Loucy (cell line): ENCODE data around the gene CMTM3.

Experiments used
- CTCF ChIP-seq: fragments of 200-600 bp; sonication (generic); conservative IDR thresholded peaks from 2 replicates; pipeline ENCODE4 v1.5.1; 2014; ENCODE audit warnings: mild to moderate bottlenecking, antibody characterized with exemption, low read length
- EZH2phosphoT487 ChIP-seq: fragments of 200-600 bp; IDR thresholded peaks from 2 replicates; pipeline ENCODE4 v1.6.1; 2018; ENCODE audit warnings: antibody characterized with exemption, mild to moderate bottlenecking, moderate library complexity, borderline replicate concordance

- TF ChIP-seq CTCF (no peak), EZH2phosphoT487 (no peak)
Measured at GRCh38 chr16:66591018-66591417, 13.5 kb upstream of the CMTM3 start.
